Suprapubic skin (tissue), 3 donors: ENCODE data around the gene HMGCR.

Experiments used
- POLR2AphosphoS5 ChIP-seq, 3 donors: sonication (generic); formaldehyde crosslinking; IDR thresholded peaks; one replicate each; pipeline ENCODE4 v1.6.1; 2017; ENCODE audit warnings: antibody characterized with exemption in 3 of 3
- TF ChIP-seq, protein P1 (sequence below), 2 donors: fragments of 200-600 bp in 1 of 2; fragments of 450-650 bp in 1 of 2; sonication (generic) in 1 of 2; IDR thresholded peaks; one replicate each; pipeline ENCODE4 v1.5.1; 2016 to 2019; ENCODE audit warnings: antibody characterized with exemption in 2 of 2, mild to moderate bottlenecking in 1 of 2, moderate library complexity in 1 of 2

DNA sequence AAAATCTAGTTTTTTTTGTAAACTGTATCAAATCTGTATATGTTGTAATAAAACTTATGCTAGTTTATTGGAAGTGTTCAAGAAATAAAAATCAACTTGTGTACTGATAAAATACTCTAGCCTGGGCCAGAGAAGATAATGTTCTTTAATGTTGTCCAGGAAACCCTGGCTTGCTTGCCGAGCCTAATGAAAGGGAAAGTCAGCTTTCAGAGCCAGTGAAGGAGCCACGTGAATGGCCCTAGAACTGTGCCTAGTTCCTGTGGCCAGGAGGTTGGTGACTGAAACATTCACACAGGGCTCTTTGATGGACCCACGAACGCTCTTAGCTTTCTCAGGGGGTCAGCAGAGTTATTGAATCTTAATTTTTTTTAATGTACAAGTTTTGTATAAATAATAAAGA, 24.3 kb downstream of the HMGCR start:
- TF ChIP-seq, protein P1, sequence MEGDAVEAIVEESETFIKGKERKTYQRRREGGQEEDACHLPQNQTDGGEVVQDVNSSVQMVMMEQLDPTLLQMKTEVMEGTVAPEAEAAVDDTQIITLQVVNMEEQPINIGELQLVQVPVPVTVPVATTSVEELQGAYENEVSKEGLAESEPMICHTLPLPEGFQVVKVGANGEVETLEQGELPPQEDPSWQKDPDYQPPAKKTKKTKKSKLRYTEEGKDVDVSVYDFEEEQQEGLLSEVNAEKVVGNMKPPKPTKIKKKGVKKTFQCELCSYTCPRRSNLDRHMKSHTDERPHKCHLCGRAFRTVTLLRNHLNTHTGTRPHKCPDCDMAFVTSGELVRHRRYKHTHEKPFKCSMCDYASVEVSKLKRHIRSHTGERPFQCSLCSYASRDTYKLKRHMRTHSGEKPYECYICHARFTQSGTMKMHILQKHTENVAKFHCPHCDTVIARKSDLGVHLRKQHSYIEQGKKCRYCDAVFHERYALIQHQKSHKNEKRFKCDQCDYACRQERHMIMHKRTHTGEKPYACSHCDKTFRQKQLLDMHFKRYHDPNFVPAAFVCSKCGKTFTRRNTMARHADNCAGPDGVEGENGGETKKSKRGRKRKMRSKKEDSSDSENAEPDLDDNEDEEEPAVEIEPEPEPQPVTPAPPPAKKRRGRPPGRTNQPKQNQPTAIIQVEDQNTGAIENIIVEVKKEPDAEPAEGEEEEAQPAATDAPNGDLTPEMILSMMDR (IDR thresholded peaks at IDR 0.05) = no peak
- no peak for TF ChIP-seq POLR2AphosphoS5 (IDR thresholded peaks at IDR 0.05)
